Smooth muscle cell of the brain vasculature (primary cell): ENCODE data around the gene OSCP1.

Experiments
- DNase-seq: peaks from one replicate; pipeline ENCODE4 v3.0.0-alpha.2; 2012; ENCODE audit warnings: low read depth, low spot score

The OSCP1 gene

GRCh38 chr1:36402504-36402890, 47.8 kb downstream of the OSCP1 start:
- DNase-seq, result no peak

DNA sequence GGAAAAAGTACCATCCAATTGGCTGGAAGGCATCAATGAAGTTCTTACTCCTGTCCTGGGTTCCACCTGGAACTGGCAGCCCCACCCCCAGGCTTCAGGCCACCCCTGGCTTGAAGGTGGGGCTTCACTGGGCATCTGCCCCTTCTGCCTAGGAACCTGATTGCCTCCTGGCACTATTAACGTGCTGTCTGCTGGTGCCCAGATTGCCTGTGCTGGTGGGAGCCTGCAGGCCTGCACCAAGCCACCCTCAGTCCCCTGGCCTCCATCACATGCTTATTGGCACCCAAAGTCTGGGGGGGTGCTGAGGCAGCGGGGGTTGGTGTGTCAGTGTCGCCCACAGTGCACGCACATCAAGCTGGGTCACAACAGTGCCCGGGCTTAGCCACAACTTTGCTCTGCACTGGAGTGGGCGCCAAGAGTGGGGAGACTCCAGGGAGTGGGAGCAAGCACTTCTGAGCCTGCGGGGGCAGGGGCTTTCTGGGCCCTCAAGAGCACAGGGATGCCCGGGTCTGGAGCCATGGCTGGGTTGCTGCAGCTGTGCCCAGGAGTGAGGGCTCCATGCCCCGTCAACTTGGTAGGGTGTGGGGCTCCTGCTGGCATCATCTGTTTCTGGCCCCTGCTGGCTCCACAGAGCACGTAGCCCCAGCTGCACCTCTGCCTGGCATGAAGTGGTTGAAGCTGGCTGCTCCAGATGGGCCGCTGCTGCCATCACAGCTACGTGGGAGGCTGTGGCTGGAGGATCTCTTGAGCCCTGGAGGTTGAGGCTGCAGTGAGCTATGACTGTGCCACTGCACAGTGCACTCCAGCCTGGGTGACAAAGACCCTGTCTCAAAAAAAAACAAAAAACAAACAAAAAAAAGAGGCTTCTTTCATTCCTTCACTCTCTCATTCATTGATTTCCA, 48.4 kb downstream of the OSCP1 start:
- no peak for DNase-seq

- DNase-seq, result no peak
Measured at GRCh38 chr1:36400825-36401601, 49.2 kb downstream of the OSCP1 start.

DNA sequence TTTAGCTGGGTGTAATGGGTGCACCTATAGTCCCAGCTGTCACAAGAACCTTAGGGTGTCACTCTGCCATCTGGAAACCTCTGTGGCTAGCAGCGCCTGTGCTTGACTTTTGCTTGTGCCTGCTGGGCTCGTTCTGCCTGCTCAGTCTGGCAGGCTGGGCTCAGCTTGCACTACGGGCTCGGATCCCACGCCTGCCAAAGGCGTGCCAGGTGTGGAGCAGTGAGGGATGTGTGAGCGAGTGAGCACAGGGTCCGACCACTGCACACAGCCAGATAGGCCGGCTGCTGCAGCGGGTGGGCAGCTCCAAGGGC, 49.8 kb downstream of the OSCP1 start:
- DNase-seq, result no peak

- no peak for DNase-seq
Measured at GRCh38 chr1:36398370-36398977, 51.8 kb downstream of the OSCP1 start.

DNA sequence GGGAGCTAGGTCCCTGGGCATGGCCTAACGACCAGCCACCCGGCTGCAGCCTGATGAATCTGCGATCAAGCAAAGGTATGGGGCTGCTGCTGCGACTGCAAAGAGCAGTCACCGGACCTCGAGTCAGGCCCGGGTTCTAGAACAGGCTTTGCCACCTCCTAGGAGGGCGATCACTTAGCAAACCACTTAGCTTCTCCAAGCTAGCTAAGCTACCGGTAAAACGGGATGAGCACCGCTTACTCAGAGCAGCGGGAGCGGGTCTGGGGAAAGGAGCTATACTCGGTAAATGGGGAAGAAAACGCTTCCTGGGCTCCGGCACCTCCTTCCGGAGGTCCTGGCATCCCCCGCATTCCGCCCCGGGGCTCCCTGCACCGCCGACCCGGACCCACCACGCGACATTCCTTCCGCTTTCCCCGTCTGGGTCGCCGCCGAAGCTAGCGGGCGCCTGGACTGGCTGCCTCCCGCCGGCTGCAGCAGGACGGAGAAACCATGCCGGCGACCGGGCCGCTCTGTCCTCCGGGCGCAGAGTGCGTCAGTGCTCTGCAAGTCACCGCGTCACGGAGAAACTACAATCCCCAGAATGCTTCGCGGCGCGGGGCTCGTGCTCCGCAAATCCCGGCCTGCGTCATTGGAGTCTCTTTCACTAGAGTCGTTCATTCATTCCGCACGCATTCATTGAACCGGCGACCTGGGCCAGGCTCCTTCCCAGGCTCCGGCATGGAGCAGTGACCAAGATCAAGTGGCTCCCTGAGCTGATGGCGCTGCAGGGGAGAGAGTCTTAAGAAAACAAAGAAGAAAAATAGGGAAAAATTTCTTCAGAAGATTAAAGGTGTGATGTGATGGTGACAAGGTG, 52.6 kb downstream of the OSCP1 start, which contains the start of gene LSM10:
TSS of gene LSM10 (minus strand) at position 531 of the 853 bp plus-strand sequence. CDS start 3,779 bp downstream, outside the sequence.
- peak; percentile 79 for DNase-seq

DNA sequence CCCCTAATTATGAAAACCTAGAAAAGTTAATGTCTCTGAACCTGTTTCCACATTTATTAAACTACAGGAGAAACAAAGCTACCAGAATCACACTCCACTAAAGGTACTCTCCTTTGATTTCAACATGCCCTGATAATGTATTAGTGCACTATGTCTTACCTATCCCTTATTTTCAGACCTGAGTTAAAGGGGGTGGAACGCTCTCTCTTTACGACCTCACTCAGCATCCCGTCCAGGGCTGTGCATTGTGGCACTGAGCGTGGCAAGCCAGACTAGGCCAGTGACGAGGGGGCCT, 53.2 kb downstream of the OSCP1 start:
- no peak for DNase-seq

DNA sequence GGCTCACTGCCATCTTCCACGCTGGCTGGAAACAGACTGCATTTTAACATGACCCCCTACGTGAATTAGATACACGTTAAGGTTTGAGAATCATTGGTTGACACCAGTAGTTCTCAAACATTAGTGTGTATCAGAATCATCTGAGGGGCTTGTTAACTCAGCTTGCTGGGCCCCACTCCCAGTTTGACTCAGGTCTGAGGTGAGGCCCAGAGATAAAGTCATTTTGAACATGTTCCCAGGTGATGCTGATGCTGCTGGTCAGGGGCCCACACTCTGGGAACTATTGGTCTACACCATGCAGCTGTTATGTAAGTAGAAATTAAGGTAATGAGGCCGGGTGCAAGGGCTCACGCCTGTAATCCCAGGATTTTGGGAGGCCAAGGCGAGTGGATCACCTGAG, 53.9 kb downstream of the OSCP1 start:
- DNase-seq, result no peak

- DNase-seq, result no peak
Measured at GRCh38 chr1:36393686-36394085, 56.6 kb downstream of the OSCP1 start.

DNA sequence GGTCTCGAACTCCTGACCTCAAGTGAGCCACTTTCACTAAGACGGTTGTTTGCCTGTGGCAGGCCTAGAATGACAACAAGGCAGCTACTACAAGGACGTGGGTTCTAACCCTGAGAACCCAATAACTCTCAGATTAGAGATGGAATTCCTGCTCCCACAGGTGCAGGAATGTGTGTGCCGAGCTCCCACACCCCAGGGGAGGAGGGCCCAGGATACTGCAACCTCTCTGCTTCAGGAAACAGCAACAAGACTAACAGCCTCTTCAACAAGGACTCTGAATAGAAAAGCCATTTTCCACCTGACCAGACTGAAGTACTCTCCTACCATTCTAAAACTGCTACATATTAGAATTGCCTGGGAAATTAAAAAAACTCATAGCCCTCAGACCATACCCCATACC, 57.4 kb downstream of the OSCP1 start:
- DNase-seq, result no peak

GRCh38 chr1:36391271-36391670, 59.0 kb downstream of the OSCP1 start:
- no peak for DNase-seq

DNA sequence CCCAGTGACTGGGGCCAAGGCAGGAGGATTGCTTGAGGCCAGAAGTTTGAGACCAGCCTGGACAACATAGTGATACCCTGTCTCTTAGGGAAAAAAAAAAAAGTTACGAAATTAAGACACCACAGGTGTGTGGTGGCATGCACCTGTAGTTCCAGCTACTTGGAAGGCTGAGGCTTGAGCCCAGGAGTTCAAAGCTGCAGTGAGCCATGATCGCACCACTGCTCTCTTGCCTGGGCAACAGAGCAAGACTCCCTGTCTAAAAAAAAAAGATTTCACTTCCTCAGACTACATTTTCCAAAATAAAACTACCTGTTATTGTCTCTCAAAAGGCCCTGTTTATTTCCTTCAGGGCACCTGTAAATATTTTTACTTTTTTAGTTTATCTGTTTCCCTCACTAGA, 59.8 kb downstream of the OSCP1 start:
- DNase-seq, result no peak

GRCh38 chr1:36389999-36390398, 60.3 kb downstream of the OSCP1 start:
- no peak for DNase-seq

- no peak for DNase-seq
Measured at GRCh38 chr1:36389261-36389660, 61.0 kb downstream of the OSCP1 start.

DNA sequence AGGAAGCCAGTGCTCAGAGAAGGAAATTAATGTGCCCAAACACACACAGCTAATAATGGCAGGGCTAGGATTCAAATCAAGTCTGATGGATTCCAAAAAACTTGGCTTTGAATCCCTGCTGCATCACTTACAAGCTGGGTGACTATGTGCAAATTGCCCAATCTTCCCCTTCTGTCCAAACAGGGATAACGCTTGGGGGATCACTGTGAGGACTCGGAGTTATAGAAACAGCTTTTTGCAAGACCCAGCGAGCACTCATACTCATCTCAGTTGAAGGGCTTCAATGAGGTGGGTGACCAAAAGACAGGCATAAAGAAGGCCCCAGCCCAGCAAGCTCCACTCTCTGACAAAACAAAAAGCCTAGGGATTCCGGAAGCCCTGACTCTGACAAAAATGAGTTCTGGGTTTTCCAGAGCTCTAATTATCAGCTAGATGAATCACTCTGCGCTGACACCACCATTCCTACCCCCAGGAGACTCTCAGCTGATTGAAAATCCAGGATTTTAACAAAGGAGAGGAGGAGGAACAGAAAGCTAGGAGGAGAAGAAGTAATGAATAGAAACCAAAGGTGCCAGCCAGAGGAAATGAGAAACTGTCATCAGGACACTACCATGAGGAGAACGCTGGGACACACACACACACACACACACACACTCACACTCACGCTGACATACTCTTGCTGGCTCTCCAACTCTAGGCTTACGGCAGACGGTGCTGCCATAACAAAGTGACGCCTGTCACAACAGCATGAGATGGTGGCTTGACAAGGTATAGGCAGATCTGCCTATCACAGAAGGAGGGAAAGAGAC, 62.9 kb downstream of the OSCP1 start:
- no peak for DNase-seq

DNA sequence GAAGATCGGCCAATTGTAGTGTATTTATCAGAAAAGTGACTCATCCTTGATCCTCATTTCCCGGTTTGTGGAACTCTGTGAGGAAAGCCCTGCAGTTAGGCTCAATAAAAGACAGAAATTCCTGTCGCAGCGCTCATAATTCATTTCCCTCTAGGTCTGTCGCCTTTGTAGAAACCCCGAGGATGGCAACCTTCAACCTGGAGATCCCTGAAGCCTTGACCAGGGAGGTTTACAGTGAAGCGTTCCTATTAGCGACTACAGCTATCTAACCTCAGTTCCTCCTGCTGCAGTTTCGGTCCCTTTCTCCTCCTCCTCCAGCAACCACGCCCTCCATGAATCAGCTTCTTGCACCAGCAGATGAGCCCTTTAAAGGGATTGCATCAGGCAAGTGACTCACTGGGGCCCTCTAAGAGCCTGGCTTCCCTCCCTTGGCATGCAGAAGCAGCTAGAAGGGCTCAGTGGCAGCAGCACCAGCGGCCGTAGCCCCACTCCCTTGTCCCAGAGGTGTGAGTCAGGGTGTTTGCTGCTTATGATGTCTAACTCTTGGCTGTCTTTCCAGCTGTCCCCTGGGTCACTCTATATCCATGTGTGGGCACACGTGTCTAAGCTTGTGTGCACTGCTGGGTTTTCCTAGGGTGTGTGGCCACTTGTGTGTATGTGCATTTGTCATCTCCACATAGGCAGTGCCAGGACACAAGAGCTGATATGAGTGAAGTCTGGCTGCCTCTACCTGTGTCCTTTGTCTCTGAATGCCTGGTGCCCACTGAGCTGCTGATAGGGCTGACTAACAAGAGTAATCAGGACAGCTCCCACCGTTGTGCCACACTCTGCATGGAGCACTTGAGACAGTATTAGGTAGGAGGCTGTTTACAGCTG, 63.7 kb downstream of the OSCP1 start:
- DNase-seq, result peak; percentile 96

GRCh38 chr1:36385410-36386264, 64.6 kb downstream of the OSCP1 start, which contains the start of gene STK40:
Gene STK40, minus strand, starts transcription at chr1:36385924. Its CDS starts 24,592 bp downstream, at chr1:36361332.
- peak; percentile 98 for DNase-seq

DNA sequence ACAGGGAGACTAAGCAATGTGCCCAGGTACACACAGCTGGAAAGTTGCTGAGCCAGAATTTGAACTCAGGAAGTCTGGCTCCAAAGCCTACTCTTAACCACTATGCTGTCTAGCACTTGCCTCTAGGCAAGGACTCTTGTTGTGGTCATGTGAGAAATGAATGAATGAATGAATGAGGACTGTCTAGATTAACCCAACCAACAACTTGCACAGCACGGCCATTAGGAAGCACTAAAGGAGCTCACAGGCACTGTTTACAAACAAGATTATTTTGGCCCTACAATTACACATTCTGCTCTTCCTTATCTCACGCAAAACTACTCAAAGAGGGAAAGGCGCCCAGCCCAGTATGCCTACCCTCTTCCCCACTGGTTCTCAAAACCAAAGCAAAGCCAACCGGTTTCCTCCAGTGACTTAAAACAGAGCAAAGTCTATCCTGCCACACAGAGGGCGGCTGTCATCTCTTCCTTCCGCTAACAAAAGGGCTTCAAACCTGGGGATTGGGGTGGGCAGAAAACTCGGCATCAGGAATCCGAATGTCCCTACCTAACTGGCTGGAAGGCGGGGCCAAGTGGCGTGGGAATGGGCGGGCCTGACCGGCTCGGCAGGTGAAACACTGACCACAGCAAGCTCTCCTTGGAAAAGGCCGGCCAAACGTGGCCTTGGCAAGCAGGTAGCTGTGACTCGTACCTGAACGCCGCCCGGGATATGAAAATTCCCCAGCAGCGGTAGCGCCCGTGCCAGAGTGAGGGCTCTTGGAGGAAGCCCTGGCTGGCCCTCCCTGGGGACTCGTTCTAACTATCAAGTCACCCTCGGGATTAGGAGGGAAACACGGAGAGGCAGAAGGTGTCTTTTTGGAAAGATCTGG, 65.5 kb downstream of the OSCP1 start:
- DNase-seq, result no peak
